ENCODE data around the gene ANGPTL3.
"Not testable (repeated sequence)": the region's sequence is repeated elsewhere in the genome, so short reads cannot be mapped to it uniquely, and the experiment has no call there.

The ANGPTL3 gene

GRCh38 chr1:62597281-62597680 lies at the start of gene ANGPTL3:
Gene ANGPTL3 (plus strand): TSS chr1:62597520. CDS start chr1:62597567, 47 bp downstream.
- no peak for DNase-seq (ENCODE audit: low read depth)

- DNase-seq (ENCODE audit: low read depth), result no peak
These were observed 36.0 kb upstream of the ANGPTL3 start for GRCh38 chr1:62561306-62561705.

- DNase-seq (ENCODE audit: low read depth), result not testable (repeated sequence)
These were observed 30.1 kb upstream of the ANGPTL3 start for GRCh38 chr1:62567182-62567581.

GRCh38 chr1:62567926-62568325 lies 29.4 kb upstream of the ANGPTL3 start:
- DNase-seq (ENCODE audit: low read depth), result not testable (repeated sequence)

GRCh38 chr1:62571517-62571916 lies 25.8 kb upstream of the ANGPTL3 start:
- not testable (repeated sequence) for DNase-seq (ENCODE audit: low read depth)

GRCh38 chr1:62572476-62572875 lies 24.8 kb upstream of the ANGPTL3 start:
- DNase-seq (ENCODE audit: low read depth), result no peak

- DNase-seq (ENCODE audit: low read depth), result no peak
These were observed 23.6 kb upstream of the ANGPTL3 start for GRCh38 chr1:62573675-62574074.

- DNase-seq (ENCODE audit: low read depth), result no peak
These were observed 11.7 kb upstream of the ANGPTL3 start for GRCh38 chr1:62585469-62586155.

- DNase-seq (ENCODE audit: low read depth), result no peak
These were observed 9.3 kb upstream of the ANGPTL3 start for GRCh38 chr1:62588000-62588399.

- DNase-seq (ENCODE audit: low read depth), result no peak
These were observed 8.0 kb upstream of the ANGPTL3 start for GRCh38 chr1:62589321-62589720.

GRCh38 chr1:62590255-62590969 lies 6.9 kb upstream of the ANGPTL3 start:
- no peak for DNase-seq (ENCODE audit: low read depth)

- no peak for DNase-seq (ENCODE audit: low read depth)
These were observed 6.4 kb upstream of the ANGPTL3 start for GRCh38 chr1:62590970-62591368.

GRCh38 chr1:62593825-62594394 lies 3.4 kb upstream of the ANGPTL3 start:
- DNase-seq (ENCODE audit: low read depth), result no peak

- DNase-seq (ENCODE audit: low read depth), result no peak
These were observed 1.7 kb upstream of the ANGPTL3 start for GRCh38 chr1:62595647-62596046.

GRCh38 chr1:62599044-62599443 lies 1.7 kb downstream of the ANGPTL3 start:
- no peak for DNase-seq (ENCODE audit: low read depth)

GRCh38 chr1:62601457-62601856 lies 4.1 kb downstream of the ANGPTL3 start:
- DNase-seq (ENCODE audit: low read depth), result no peak

- DNase-seq (ENCODE audit: low read depth), result no peak
These were observed 11.6 kb downstream of the ANGPTL3 start for GRCh38 chr1:62608905-62609304.

GRCh38 chr1:62610588-62610987 lies 13.3 kb downstream of the ANGPTL3 start:
- DNase-seq (ENCODE audit: low read depth), result not testable (repeated sequence)

- DNase-seq (ENCODE audit: low read depth), result no peak
These were observed 15.4 kb downstream of the ANGPTL3 start for GRCh38 chr1:62612770-62613169.

GRCh38 chr1:62613325-62613727 lies 16.0 kb downstream of the ANGPTL3 start:
- no peak for DNase-seq (ENCODE audit: low read depth)

GRCh38 chr1:62613890-62614289 lies 16.6 kb downstream of the ANGPTL3 start:
- DNase-seq (ENCODE audit: low read depth), result no peak

- peak; percentile 92 for DNase-seq (ENCODE audit: low read depth)
These were observed 24.6 kb downstream of the ANGPTL3 start for GRCh38 chr1:62621907-62622306.

- DNase-seq (ENCODE audit: low read depth), result no peak
These were observed 28.1 kb downstream of the ANGPTL3 start for GRCh38 chr1:62625415-62625814.
